Pancreas (tissue), 10 donors: ENCODE results near the gene ATP12A. TPM values are rescaled to one million over a fixed set of nuclear protein-coding genes. Genes with fewer than 3 reads are reported as not detected.

ENCODE experiments used
- ATAC-seq, 4 donors: fragments of 200-7000 bp; cut with Tn5 transposase; one replicate each; pipeline versions ENCODE4 v1.8.0 to v1.9.1; 2020; ENCODE audit warnings: mild to moderate bottlenecking in 4 of 4, moderate library complexity in 4 of 4
- DNase-seq, 6 donors: peaks; one replicate each; pipeline ENCODE4 v3.0.0-alpha.2; 2020
- FAIRE-seq: peaks from 2 replicates; lab custom pipeline; 2012; peaks lifted over from hg19 to GRCh38; lab: Jason Lieb, UNC
- H3K27ac ChIP-seq, 4 donors: fragments of 200-600 bp; sonication (generic); 1 replicate in 3 of 4; 2 replicates in 1 of 4; pipeline versions ENCODE4 v1.5.0 to v1.8.0; 2020
- H3K27me3 ChIP-seq, 4 donors: fragments of 200-600 bp; one replicate each; pipeline ENCODE4 v1.8.0; 2021
- H3K36me3 ChIP-seq, 3 donors: fragments of 200-600 bp; sonication (generic) in 1 of 3; one replicate each; pipeline versions ENCODE4 v1.5.0 to v1.8.0; 2020 to 2021
- H3K4me1 ChIP-seq, 3 donors: fragments of 200-600 bp; one replicate each; pipeline ENCODE4 v1.8.0; 2021
- H3K4me3 ChIP-seq, 4 donors: fragments of 200-600 bp; sonication (generic) in 2 of 4; one replicate each; pipeline versions ENCODE4 v1.5.0 to v1.8.0; 2020 to 2021
- H3K9me3 ChIP-seq, 4 donors: fragments of 200-600 bp; one replicate each; pipeline ENCODE4 v1.8.0; 2021
- CTCF ChIP-seq, 4 donors: fragments of 200-600 bp; sonication (generic) in 3 of 4; IDR thresholded peaks; one replicate each; pipeline versions ENCODE4 v1.5.0 to v1.8.0; 2021; ENCODE audit warnings: antibody characterized with exemption in 4 of 4
- WGBS, 2 donors: extraction: QIAGEN DNeasy Blood & Tissue Kit; methylation state at CpG; one replicate each; pipeline ENCODE4 v1.1.7; 2013; 5-methylcytosine and 5-hydroxymethylcytosine counted together
- intact Hi-C, 3 donors: fragments of 100-400 bp; cut with DNase I; formaldehyde crosslinking; loops; one replicate each; pipeline versions ENCODE4 v1.11.1 to v1.14.2; 2022
- polyA plus RNA-seq, 2 donors: library from polyadenylated mRNA; stranded (reverse); fragments of 200-250 nt; gene quantifications; one replicate each; pipeline ENCODE4 v1.2.3, GENCODE V29; 2013
- total RNA-seq, 6 donors: library from RNA; stranded (reverse); fragmentation: NEBNext Ultra II Directional in 4 of 6; extraction: Animal tissue kit (Norgen Biotek cat#: 25700) in 4 of 6; gene quantifications; one replicate each; pipeline versions ENCODE4 v1.2.1 to v1.2.4, GENCODE V29; 2021 to 2023
- donor health status: healthy with polysubstance abuse.
- donor health status: DM: no; HTN: no; CAD: no; lungs with moderate emphysema.
- donor health status: DM: no; HTN: no; CAD: no.
- donor health status: control.
- donor health status: control.
- donor health status: Bipolar disorder and iron deficiency.
- donor health status: DM: yes; HTN: yes; CAD: no.
- donor health status: DM: no; HTN: no; CAD: no.
- donor health status: DM: no; HTN: no; CAD: no.
- donor health status: DM: yes; HTN: yes; CAD: no.

The ATP12A gene
- total and polyA plus RNA-seq, 8 donors = 0.05 to 0.06 TPM; not detected in 6

GRCh38 chr13:24683838-24684599, 3.8 kb downstream of the ATP12A start:
- WGBS, 2 donors = 4 to 8% methylated on average over 4 of the region's 4 CpGs
- TF ChIP-seq CTCF (IDR thresholded peaks at IDR 0.05) = peak; percentile 75 to 83 (median 78)
- Histone ChIP-seq H3K36me3 (no peaks in the 10 kb centered on the region), H3K27me3 (peaks cover 0 to 10% (median 4%) of the 10 kb centered on the region in 4 donors), H3K27ac (no peak overlapping the region), H3K4me1 (peaks cover 0 to 3% (median 0%) of the 10 kb centered on the region in 3 donors), H3K9me3 (no peaks in the 10 kb centered on the region), H3K4me3 (no peak overlapping the region)
- DNase-seq (peak in 5 of 6 donors; percentile 35 to 77 (median 56)), FAIRE-seq (no peak), ATAC-seq (peak; percentile 72 to 92 (median 85))
- intact Hi-C loops = no loop called here

GRCh38 chr13:24684600-24684998, 4.4 kb downstream of the ATP12A start:
- TF ChIP-seq CTCF (IDR thresholded peaks at IDR 0.05) = no peak
- Histone ChIP-seq H3K27me3 (peaks cover 0 to 5% (median 2%) of the 10 kb centered on the region in 4 donors), H3K27ac (no peak overlapping the region), H3K4me3 (no peak overlapping the region), H3K36me3 (no peaks in the 10 kb centered on the region), H3K9me3 (no peaks in the 10 kb centered on the region), H3K4me1 (peaks cover 0 to 3% (median 0%) of the 10 kb centered on the region in 3 donors)
- ATAC-seq (no peak), DNase-seq (no peak), FAIRE-seq (no peak)
- 26 to 37% methylated on average over 4 of the region's 4 CpGs for WGBS, 2 donors
- intact Hi-C loops = no loop called here

- no peak for TF ChIP-seq CTCF (IDR thresholded peaks at IDR 0.05)
- intact Hi-C loops = no loop called here
- Histone ChIP-seq H3K27me3 (peaks cover 0 to 5% (median 0%) of the 10 kb centered on the region in 4 donors), H3K4me3 (no peak overlapping the region), H3K27ac (no peak overlapping the region), H3K36me3 (no peaks in the 10 kb centered on the region), H3K4me1 (peaks cover 0 to 3% (median 0%) of the 10 kb centered on the region in 3 donors), H3K9me3 (no peaks in the 10 kb centered on the region)
- ATAC-seq (no peak), FAIRE-seq (no peak), DNase-seq (no peak)
- WGBS, 2 donors = 61 to 73% methylated on average over 6 of the region's 6 CpGs
Observed at GRCh38 chr13:24685314-24685713, 5.1 kb downstream of the ATP12A start.

- no peak for ATAC-seq
- WGBS, 2 donors = 54 to 58% methylated on average over 7 of the region's 7 CpGs
Observed at GRCh38 chr13:24687611-24688010, 7.4 kb downstream of the ATP12A start.

More at GRCh38 chr13:24687611-24688010, 7.4 kb downstream of the ATP12A start:
- no peak for TF ChIP-seq CTCF (IDR thresholded peaks at IDR 0.05)
- Histone ChIP-seq H3K36me3 (no peaks in the 10 kb centered on the region), H3K9me3 (no peaks in the 10 kb centered on the region), H3K4me1 (no peaks in the 10 kb centered on the region), H3K27me3 (no peaks in the 10 kb centered on the region), H3K27ac (no peak overlapping the region), H3K4me3 (no peak overlapping the region)
- intact Hi-C loops = no loop called here
- no peak for FAIRE-seq
- no peak for DNase-seq
